Measurements from ENCODE around the gene PDE8B.

GRCh38 chr5:77277759-77278158, 67.3 kb downstream of the PDE8B start:
- TF ChIP-seq CTCF (IDR thresholded peaks at IDR 0.05) (no peak), POLR2A (IDR thresholded peaks at IDR 0.05) (no peak)

Measured in esophagus squamous epithelium (tissue), 4 donors.